AG09319 (cell line): ENCODE results near the gene CELA1.

Experiments used
- DNase-seq: peaks from one replicate; pipeline ENCODE4 v3.0.0-alpha.2; 2010; ENCODE audit warnings: low read depth; ENCODE audit errors: extremely low read depth
- TF ChIP-seq, protein P1 (sequence below): IDR thresholded peaks from 2 replicates; pipeline ENCODE4 v1.5.1; 2011; ENCODE audit warnings: low read depth, mild to moderate bottlenecking, inconsistent platforms, low read length, moderate library complexity

CELA1 gene

DNA sequence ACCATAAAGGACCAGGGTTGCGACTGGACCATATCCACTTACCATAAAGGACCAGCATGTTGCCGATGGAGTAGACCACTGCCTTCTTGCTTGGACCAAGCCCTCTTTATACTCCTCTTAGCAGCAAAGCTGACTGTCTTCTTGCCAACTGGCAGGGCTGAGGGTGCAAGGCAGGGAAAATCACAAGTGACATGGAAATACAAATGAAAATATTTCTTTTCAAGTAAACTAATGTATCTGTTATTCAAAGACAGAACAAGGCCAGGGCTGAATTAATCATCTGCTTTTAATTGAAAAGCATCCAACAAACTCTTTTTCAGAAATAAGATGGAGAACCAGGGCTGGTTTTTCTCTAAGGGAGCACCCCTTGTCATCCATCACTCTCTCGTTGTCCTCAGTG, at the start of gene CELA1:
Gene CELA1 (minus strand): TSS at position 99 of the 400 bp plus-strand sequence. CDS start 41 bp downstream, at position 58.
- TF ChIP-seq, protein P1, sequence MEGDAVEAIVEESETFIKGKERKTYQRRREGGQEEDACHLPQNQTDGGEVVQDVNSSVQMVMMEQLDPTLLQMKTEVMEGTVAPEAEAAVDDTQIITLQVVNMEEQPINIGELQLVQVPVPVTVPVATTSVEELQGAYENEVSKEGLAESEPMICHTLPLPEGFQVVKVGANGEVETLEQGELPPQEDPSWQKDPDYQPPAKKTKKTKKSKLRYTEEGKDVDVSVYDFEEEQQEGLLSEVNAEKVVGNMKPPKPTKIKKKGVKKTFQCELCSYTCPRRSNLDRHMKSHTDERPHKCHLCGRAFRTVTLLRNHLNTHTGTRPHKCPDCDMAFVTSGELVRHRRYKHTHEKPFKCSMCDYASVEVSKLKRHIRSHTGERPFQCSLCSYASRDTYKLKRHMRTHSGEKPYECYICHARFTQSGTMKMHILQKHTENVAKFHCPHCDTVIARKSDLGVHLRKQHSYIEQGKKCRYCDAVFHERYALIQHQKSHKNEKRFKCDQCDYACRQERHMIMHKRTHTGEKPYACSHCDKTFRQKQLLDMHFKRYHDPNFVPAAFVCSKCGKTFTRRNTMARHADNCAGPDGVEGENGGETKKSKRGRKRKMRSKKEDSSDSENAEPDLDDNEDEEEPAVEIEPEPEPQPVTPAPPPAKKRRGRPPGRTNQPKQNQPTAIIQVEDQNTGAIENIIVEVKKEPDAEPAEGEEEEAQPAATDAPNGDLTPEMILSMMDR: no peak
- DNase-seq: no peak

DNA sequence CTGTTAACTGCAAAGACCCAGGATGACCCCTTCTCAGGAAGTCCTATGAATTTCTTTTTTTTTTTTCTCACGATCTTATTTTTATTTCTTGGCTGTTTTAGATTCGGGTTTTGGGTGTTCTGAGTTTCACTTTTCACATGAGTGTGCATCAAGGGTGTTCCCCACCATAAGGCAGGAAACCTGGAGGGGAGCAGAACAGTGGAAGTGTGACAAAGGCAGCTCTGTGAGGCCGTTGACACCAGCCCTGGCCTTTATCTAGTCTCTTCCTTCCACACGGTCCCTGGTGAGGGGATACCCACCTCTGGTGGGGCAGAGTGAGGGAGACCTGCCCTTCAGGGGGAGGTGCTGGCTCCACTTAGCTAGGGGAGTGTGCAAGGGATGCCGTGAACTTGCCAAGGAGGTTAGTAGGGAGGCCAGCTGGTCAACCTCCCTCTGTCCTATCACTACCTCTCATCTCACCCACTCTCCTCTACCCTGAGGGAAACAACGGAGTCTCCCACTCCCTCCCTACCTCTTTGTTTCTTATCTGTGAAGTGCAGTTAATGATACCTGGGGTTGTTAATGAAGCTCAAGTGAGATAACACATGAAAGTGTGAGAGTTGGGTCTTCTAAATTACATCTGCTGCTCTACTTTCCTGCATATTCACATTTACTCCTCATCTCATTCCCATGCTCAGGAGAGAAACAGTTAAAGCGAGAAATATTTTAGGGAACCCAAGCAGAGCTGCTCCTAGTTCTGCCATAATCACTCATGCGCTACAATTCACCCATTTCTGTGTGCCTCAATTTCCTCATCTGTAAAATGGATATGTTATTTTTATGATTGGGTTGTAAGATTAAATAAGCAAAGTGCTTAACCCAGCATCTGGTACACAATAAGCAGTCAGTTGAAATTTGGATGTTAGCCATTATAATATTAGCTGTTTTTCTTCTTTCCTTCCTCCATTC, 49.1 kb upstream of the CELA1 start:
- TF ChIP-seq, protein P1: no peak
- DNase-seq: no peak

DNA sequence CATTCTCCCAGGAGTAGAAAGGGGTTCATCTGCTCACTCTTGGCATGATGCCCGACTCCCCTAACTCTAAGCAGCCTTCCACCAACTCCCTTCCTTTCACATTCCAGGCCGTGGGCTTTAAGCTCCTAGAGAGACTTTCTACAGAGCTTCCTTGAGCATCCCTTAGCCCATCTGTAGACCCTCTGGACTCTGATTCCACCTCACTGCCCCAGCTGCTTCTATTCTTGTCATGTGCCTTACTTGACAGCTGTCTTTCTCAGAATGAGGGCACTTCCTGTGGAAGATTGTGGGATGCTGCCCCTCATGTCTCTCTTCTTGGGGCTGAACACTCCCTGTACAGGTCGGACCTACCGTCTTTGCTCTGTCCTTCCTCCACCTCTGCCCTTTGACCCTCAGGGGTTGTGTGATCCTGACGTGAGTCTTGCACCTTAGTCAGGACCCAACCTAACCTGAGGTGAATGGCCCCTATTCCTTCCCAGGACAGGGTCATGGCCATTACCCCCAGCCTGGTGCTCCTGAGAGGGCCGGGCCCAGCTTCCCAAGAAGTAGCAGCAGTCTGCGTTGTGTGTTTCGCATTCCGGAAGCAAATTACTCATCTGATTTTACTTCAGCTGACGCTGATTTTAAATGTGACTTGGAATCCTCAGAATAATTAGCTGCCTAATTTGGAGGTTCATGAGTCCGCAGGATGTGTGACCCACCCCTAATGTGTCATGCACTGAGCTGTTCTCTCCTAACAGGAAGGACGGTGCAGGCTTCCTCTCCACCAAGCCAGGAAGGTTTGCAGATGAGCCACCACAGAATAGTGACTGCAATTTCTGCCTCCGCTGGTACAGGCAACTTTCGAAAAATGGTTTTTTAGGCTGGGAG, 47.4 kb upstream of the CELA1 start:
- TF ChIP-seq, protein P1: no peak
- DNase-seq: peak; percentile 64

DNA sequence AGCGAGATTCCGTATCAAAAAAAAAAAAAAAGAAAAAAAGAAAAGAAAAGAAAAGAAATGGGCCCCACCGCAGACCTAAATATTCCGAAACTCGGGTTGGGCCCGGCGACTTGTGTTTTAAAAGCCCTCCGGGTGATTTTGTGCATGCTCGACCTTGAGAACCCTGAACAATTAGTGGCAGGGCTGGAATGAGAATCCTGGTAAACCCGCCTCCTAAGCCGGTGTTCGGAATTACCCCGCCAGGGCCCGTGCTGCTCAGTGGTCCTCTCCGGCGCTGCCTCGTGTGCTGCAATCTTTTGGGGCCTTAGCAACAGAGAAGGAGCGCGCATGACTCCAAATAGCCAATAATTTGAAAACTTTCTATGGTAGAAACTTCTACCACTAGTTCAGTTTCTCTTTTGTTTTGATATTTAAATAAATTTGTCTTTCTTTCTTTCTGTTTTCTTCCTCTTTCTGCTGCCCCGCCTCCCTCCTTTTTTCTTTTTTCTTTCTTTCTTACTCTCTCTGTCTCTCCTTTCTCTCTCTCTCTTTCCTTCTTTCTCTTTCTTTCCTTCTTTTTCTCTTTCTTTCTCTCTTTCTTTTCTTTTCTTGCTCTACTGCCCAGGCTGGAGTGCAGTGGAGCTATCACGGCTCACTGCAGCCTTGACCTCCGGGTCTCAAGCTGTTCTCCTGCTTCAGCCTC, 46.2 kb upstream of the CELA1 start:
- TF ChIP-seq, protein P1: no peak
- DNase-seq: no peak

DNA sequence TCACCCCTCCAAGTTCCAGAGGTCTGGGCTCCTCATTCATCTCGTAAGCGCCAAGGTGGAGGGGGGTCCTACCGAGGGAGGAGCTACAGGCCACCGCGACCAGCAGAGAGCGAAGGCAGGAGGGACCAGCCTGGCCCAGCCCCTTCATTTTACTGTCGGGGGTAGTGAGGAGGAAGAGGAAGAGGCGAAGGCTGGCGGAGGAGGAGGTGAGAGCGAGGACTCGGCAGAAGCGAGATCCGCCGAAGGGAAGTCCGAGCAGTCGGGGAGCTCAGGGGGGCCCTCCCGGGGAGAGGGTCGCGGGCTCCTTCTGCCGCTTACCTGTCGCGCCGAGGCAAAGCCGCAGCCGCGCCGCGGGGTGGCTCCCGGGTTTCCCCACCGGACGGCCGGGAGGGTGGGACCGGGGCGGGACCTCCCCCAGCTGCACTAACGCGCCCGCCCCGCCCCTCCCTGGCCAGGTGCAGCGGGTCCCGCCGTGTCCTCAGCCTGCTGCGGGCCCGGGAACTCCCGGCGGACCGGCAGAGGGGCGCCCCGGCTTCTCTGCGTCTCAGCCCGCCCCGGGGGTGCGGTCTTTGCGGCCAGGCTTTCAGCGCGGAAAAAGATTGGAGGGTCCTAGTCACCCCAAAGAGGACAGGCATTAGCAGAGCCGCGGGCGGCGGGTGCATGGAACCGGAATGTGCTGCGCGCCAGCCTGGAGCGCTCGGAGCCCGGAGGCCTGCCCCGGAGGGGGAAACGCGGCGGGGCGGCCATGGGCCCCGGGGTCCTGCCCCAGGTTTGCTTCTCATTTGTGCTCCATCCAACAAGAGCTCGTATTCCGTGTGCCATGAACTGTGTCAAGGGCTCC, 45.0 kb upstream of the CELA1 start, which contains the start of gene GALNT6:
Gene GALNT6 (minus strand): TSS at position 124 of the 841 bp plus-strand sequence. CDS start 11,625 bp downstream, outside the sequence.
- no peak for DNase-seq
- TF ChIP-seq, protein P1: no peak

DNA sequence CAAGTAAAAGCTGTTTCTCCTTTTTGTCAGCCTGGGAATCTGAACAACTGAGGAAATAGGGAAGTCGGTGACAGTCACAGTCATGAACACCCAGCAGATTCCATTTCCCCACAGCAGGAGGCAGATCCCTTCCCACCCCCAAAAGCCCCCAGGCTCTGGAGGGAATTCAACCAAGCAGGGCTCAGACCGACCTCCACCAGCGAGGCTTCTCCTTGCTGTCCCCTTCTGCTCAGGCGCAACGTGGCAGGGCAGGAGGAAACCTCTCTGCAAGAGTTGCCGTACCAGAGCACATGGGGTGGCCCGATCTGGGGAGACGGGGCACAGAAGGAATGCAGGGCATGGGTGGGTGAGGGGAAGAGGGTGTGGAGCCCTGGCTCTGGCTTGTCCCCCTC, 44.4 kb upstream of the CELA1 start:
- TF ChIP-seq, protein P1: no peak
- DNase-seq: no peak
